ENCODE measurements around the gene SRMS.

The SRMS gene

DNA sequence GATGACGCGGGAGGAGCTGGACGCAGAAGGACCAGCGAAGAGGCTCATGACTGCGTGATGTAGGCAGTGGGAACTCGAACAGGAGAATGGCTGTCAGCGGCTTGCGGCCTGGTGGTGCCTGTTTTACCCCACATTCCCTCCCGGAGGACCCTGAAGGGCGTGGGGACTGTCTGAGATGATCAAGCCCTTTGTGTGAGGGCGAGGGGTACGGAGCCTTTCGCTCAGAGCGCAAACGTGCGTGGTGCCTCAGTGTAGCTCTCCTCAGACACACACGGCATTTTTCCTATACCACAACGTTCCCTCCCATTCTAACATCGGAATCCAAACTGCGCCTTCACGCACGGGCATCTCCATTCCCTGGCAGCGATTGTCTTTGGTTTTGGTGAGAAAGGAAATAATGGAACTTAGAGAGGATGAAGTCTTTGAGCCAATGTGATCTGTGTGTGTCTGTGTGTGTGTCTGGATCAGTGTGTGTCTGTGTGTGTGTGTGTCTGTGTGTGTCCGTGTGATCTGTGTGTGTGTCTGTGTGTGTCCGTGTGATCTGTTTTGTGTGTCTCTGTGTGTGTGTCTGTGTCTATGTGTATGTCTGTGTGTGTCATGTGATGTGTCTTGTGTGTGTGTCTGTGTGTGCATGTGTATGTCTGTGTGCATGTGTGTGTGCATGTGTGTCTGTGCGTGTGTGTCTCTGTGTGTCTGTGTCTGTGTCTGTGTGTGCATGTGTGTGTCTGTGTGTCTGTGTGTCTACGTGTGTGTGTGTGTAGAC lies 15.7 kb downstream of the SRMS start:
- TF ChIP-seq EGR1 (IDR thresholded peaks at IDR 0.05) (no peak), RAD21 (IDR thresholded peaks at IDR 0.05; ENCODE audit: low read depth) (no peak), NFIC (IDR thresholded peaks at IDR 0.05) (no peak), TAF1 (IDR thresholded peaks at IDR 0.05; ENCODE audit: low read depth) (no peak)

DNA sequence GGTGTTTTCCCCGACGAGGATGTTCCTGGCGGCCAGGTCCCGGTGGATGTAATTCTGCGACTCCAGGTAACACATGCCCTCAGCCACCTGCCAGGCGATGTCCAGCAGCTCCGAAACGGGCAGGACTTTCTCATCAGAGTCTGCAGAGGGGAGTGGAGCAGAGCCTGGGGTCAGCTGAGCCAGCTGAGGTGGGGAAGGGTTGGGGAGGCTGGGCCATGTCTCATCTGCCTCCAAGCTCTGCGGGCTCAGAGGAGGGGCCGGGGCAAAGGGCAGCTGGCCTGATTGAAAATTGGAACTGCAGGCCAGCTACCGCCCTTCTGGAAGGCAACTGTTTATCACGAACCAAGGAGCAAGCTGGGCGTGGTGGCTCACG lies 16.8 kb downstream of the SRMS start:
- TF ChIP-seq YY1 (IDR thresholded peaks at IDR 0.05; ENCODE audit: low read depth) (no peak), EP300 (IDR thresholded peaks at IDR 0.05; ENCODE audit: borderline replicate concordance) (no peak), FOXM1 (IDR thresholded peaks at IDR 0.05; ENCODE audit: borderline replicate concordance, low read depth) (no peak), TCF12 (IDR thresholded peaks at IDR 0.05; ENCODE audit: low read depth) (no peak), ZBTB7A (IDR thresholded peaks at IDR 0.05; ENCODE audit: low read depth) (no peak), TAF1 (IDR thresholded peaks at IDR 0.05; ENCODE audit: low read depth) (no peak), TEAD4 (IDR thresholded peaks at IDR 0.05) (no peak), EGR1 (IDR thresholded peaks at IDR 0.05) (no peak), NFIC (IDR thresholded peaks at IDR 0.05) (no peak)
- TF ChIP-seq, protein P1, sequence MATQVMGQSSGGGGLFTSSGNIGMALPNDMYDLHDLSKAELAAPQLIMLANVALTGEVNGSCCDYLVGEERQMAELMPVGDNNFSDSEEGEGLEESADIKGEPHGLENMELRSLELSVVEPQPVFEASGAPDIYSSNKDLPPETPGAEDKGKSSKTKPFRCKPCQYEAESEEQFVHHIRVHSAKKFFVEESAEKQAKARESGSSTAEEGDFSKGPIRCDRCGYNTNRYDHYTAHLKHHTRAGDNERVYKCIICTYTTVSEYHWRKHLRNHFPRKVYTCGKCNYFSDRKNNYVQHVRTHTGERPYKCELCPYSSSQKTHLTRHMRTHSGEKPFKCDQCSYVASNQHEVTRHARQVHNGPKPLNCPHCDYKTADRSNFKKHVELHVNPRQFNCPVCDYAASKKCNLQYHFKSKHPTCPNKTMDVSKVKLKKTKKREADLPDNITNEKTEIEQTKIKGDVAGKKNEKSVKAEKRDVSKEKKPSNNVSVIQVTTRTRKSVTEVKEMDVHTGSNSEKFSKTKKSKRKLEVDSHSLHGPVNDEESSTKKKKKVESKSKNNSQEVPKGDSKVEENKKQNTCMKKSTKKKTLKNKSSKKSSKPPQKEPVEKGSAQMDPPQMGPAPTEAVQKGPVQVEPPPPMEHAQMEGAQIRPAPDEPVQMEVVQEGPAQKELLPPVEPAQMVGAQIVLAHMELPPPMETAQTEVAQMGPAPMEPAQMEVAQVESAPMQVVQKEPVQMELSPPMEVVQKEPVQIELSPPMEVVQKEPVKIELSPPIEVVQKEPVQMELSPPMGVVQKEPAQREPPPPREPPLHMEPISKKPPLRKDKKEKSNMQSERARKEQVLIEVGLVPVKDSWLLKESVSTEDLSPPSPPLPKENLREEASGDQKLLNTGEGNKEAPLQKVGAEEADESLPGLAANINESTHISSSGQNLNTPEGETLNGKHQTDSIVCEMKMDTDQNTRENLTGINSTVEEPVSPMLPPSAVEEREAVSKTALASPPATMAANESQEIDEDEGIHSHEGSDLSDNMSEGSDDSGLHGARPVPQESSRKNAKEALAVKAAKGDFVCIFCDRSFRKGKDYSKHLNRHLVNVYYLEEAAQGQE (IDR thresholded peaks at IDR 0.05; ENCODE audit: low read depth): no peak
- TF ChIP-seq, protein P2, sequence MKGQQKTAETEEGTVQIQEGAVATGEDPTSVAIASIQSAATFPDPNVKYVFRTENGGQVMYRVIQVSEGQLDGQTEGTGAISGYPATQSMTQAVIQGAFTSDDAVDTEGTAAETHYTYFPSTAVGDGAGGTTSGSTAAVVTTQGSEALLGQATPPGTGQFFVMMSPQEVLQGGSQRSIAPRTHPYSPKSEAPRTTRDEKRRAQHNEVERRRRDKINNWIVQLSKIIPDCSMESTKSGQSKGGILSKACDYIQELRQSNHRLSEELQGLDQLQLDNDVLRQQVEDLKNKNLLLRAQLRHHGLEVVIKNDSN (IDR thresholded peaks at IDR 0.05): no peak

DNA sequence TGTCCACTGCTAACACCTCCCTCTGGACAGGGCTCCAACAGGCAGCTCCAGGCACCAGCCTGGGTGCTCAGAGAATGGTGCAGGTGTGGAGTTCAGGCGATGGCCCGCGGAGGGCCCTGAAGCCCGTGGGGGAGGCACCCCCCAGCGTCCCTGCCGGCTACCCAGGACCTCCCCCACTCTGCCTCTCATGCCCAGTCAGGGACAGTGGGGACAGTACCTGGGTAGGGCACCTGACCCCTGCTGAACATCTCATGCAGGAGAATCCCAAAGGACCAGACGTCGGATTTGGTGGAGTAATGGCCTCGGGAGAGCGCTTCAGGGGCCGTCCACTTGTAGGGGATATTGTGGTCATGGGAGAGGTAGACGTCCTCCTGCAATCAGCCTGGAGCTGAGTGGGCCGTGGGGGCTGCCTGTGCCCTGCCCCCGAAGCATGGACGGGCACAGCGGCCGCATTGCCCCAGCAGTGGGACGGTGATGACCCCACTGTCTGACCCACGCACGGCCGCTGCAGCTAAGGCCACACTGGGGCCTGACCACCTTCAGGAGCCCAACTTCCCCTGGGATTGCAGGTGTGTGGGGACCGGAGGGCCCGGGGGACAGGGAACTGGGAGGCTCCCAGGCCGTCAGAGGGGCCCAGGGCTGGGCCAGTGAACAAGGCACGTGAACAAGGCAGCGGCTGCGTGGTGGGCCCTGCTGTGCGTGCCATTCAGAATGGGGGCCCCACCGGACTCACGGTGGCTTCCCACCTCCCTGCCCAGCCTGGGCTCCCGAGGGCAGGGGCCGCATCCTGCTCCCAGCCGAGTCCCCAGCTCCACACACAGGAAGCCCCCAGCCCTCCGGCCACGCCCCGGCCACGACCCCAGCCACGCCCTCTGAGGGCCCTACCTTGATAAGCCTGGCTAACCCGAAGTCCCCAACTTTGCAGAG lies 17.4 kb downstream of the SRMS start:
- no peak for TF ChIP-seq NFIC (IDR thresholded peaks at IDR 0.05)
- TF ChIP-seq EP300 (IDR thresholded peaks at IDR 0.05; ENCODE audit: borderline replicate concordance): no peak
- no peak for TF ChIP-seq EGR1 (IDR thresholded peaks at IDR 0.05)
- TF ChIP-seq, protein P1 (IDR thresholded peaks at IDR 0.05; ENCODE audit: low read depth): no peak
- no peak for TF ChIP-seq FOXM1 (IDR thresholded peaks at IDR 0.05; ENCODE audit: borderline replicate concordance, low read depth)

DNA sequence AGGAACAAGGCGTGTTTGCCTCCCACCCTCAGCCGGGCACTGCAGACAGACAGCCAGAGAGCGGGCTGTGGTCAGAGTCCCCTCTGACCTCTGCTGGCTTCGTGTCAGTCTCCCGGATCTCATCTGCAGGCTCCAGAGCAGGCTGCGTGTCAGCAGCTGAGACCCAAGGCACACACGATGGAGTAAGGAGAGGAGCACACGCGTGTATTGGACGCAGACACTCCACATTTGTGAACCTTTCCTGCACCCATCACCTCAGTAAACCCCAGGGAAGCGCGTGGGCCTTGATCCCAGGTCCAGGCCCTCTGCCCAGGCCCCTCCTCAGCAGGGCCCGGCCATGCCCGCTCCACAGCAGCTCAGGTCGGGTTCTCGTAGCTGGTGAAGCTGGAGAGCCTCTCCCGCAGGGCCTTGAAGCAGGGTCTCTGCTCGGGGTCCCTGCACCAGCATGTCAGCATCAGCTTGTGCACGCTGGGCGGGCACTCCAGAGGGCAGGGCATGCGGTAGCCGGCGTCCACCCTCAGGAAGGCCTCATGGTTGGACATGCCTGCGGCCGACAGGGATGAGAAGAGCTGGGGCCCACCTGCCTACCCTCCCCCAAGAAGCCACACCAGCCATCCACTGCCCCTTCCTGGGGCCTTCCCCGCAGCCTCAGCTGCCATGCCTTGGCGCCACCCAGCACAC lies 18.2 kb downstream of the SRMS start:
- TF ChIP-seq ZBTB7A (IDR thresholded peaks at IDR 0.05; ENCODE audit: low read depth): no peak
- TF ChIP-seq, protein P3, sequence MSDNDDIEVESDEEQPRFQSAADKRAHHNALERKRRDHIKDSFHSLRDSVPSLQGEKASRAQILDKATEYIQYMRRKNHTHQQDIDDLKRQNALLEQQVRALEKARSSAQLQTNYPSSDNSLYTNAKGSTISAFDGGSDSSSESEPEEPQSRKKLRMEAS (IDR thresholded peaks at IDR 0.05): no peak

DNA sequence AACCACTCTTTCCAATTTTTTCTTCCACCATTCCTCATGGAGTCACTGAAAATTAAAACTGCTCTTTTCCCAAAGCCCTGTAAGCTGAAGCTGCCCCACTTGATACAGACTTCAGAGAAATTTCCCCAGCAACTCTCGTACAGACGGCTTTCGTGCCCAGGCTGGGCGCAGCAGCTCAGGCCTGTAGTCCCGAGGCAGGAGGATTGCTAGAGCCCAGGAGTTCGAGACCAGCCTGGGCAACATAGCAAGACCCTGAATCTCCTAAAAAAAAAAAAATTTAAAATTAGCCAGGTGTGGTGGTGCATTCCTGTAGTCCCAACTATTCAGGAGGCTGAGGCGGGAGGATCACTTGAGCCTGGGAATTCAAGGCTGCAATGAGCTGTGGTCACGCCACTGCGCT lies 20.4 kb downstream of the SRMS start:
- TF ChIP-seq FOXM1 (IDR thresholded peaks at IDR 0.05; ENCODE audit: borderline replicate concordance, low read depth) (no peak), EGR1 (IDR thresholded peaks at IDR 0.05) (no peak), CEBPB (IDR thresholded peaks at IDR 0.05) (no peak), TEAD4 (IDR thresholded peaks at IDR 0.05) (no peak)

DNA sequence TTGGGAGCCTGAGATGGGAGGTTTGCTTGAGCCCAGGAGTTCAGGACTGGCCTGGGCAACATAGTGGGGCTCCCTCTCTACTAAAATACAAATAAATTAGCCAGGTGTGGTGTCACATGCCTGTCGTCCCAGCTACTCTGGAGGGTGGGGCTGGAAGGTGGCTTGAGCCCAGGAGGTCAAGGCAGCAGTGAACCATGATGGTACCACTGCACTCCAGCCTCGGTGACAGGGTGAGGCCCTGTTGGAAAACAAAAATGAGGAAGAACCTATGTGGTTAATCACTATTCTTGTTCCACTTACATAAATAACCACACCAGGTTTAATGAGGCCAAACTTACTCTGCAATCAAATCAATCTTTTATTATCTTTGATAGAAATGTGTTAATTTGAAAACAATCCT lies 21.6 kb downstream of the SRMS start:
- no peak for TF ChIP-seq CREB1 (IDR thresholded peaks at IDR 0.05; ENCODE audit: low read depth)
- TF ChIP-seq ZBTB7A (IDR thresholded peaks at IDR 0.05; ENCODE audit: low read depth): no peak
- TF ChIP-seq TCF12 (IDR thresholded peaks at IDR 0.05; ENCODE audit: low read depth): no peak
- no peak for TF ChIP-seq YY1 (IDR thresholded peaks at IDR 0.05; ENCODE audit: low read depth)
- no peak for TF ChIP-seq EP300 (IDR thresholded peaks at IDR 0.05; ENCODE audit: borderline replicate concordance)
- TF ChIP-seq, protein P1 (IDR thresholded peaks at IDR 0.05; ENCODE audit: low read depth): no peak
- TF ChIP-seq TAF1 (IDR thresholded peaks at IDR 0.05; ENCODE audit: low read depth): no peak

Data from Ishikawa (cell line).